Motor neuron (in vitro differentiated cells): ENCODE data around the gene ADO. TPM values are rescaled to one million over a fixed set of nuclear protein-coding genes. Genes with fewer than 3 reads are reported as not detected.
"Not testable (repeated sequence)": the region's sequence is repeated elsewhere in the genome, so short reads cannot be mapped to it uniquely, and the experiment has no call there.

Source experiments
- ATAC-seq, 8 experiments: fragments of 200-7000 bp; cut with Tn5 transposase; replicated peaks in 6 of 8; 2 replicates each; pipeline ENCODE4 v1.8.0; 2021; ENCODE audit warnings: mild to moderate bottlenecking in 8 of 8, moderate library complexity in 8 of 8
- H3K27ac ChIP-seq, 2 donors: fragments of 250-450 bp; sonication (Bioruptor Pico); 2 replicates each; pipeline ENCODE4 v1.9.0; 2021; ENCODE audit warnings: antibody characterized with exemption in 2 of 2, mild to moderate bottlenecking in 2 of 2, moderate library complexity in 1 of 2
- H3K4me1 ChIP-seq, 2 donors: fragments of 250-450 bp; sonication (Bioruptor Pico); replicated peaks in 1 of 2; 2 replicates each; pipeline ENCODE4 v1.6.1; 2021; ENCODE audit warnings: antibody characterized with exemption in 2 of 2, mild to moderate bottlenecking in 2 of 2, moderate library complexity in 1 of 2
- H3K4me3 ChIP-seq, 5 donors: fragments of 250-450 bp; sonication (Bioruptor Pico); 2 replicates each; pipeline ENCODE4 v1.9.0; 2021; ENCODE audit warnings: antibody characterized with exemption in 5 of 5, mild to moderate bottlenecking in 5 of 5, moderate library complexity in 4 of 5
- WGBS, 10 experiments: fragments of 450-650 bp; shearing (Covaris generic); methylation state at CpG; one replicate each; pipeline ENCODE4 v1.0.0; 2022; 5-methylcytosine and 5-hydroxymethylcytosine counted together
- in situ Hi-C, 9 experiments: fragments of 400-800 bp; cut with MboI; loops; one replicate each; pipeline ENCODE4 v1.15.0; 2021; ENCODE audit warnings: low sequenced_read_pairs in 9 of 9, low pct_unique_long_range_greater_than_20kb in 2 of 9; ENCODE audit not compliant: unreplicated experiment in 9 of 9
- total RNA-seq, 8 experiments: library from RNA; unstranded; fragments of 300-600 nt; gene quantifications; 2 replicates each; pipeline versions ENCODE4 v1.2.3 to v1.2.4, GENCODE V29; 2022

ADO gene
- total RNA-seq, 8 experiments from 2014 or later = 17.6 to 34.2 (median 26.8) TPM

DNA sequence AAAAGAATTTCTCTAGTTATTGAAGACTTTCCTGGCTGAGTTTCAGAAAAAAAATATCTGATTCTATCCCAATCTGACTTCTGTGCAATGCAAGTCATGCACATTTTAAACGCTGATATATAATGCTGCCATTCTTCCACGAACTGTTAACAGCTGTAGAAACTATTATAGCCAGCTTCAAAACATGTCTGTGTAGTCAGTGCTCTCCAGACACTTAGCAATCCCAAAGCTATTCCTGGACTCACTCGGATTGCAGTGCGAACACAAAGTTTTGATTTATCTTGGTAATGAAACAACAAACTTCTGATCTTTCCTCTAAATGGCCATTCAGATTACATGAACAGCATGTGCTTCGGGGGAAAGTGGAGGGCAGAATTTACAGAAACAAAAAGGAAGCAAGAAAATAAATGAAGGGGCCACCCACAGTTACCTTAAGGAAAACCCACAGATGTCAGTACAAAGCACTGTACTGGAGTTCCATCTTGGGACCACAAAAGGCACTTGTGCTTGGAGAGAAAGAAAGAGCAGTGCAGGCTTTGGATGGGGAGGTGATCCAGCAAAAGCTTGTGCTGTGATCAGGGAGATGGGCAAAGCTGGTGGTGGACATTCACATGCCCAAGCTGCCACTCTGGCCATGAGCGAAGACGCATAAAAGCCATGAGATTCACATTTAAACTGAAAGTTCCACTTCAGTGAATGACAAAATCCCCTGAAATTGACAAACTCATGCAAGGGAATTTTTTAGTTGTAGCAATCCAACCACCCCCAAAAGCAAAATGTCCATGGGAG is 32.1 kb upstream of the ADO start:
- in situ Hi-C loops = no loop called here
- H3K4me3 ChIP-seq = no peak overlapping the region
- WGBS, 10 experiments = 0 to 100% (median 42%) methylated on average over 1 to 6 of the region's 7 CpGs
- no peak overlapping the region for H3K27ac ChIP-seq
- peak in 5 of 8 experiments; percentile 37 to 68 (median 41) for ATAC-seq
- H3K4me1 ChIP-seq = peaks cover 0 to 9% of the 10 kb centered on the region in 2 donors

GRCh38 chr10:62778125-62778524 is 26.4 kb upstream of the ADO start:
- WGBS, 10 experiments = 54 to 100% (median 87%) methylated on average over 1 to 2 of the region's 2 CpGs; no CpG with 5 or more reads in 3 of the 10 experiments
- in situ Hi-C loops = no loop called here
- H3K4me1 ChIP-seq = no peaks in the 10 kb centered on the region
- no peak overlapping the region for H3K27ac ChIP-seq
- no peak overlapping the region for H3K4me3 ChIP-seq
- no peak for ATAC-seq

DNA sequence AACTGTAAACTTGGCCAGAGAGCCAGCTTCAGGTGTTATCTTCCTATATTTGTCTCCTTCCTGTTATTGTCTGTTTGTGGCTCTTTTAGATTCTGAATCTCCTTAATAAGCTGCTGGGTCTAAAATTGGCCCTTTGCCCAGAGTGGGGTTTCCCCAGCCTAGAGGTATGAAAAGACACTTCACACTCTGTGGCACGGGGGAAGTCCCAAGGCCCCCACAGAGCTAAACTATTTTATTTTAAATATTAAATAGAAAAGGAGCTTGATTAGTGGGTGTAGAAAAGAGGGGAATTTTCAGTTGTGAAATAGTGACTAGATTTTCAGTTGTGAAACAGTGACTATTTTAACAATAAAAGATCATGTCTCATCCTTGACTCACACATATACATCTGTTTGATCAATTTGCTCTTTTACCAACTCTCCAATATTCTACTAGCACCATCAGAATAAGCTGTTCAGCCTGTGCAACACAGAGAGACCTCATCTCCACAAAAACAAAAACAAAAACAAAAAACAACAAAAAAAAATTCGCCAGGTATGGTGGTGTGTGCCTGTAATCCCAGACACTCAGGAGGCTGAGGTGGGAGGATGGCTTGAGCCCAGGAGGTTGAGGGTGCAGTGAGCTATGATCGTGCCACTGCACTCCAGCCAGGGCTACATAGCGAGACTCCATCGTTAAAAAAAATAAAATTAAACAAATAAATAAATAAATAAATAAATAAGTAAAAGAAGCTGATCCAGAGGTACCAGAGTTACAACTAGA is 24.9 kb upstream of the ADO start:
- in situ Hi-C loops = no loop called here
- no peaks in the 10 kb centered on the region for H3K4me1 ChIP-seq
- H3K27ac ChIP-seq = no peak overlapping the region
- no peak overlapping the region for H3K4me3 ChIP-seq
- ATAC-seq = peak in 1 of 8 experiments; percentile 41
- 63 to 100% (median 85%) methylated on average over 1 to 5 of the region's 5 CpGs for WGBS, 10 experiments

DNA sequence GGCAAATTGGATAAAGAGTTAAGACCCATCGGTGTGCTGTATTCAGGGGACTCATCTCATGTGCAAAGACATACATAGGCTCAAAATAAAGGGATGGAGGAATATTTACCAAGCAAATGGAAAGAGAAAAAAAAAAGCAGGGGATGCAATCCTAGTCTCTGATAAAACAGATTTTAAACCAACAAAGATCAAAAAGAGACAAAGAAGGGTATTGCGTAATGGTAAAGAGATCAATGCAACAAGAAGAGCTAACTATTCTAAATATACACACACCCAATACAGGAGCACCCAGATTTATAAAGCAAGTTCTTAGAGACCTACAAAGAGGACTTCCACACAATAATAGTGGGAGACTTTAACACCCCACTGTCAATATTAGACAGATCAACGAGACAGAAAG is 20.0 kb upstream of the ADO start:
- ATAC-seq, H3K27ac ChIP-seq, H3K4me3 ChIP-seq, H3K4me1 ChIP-seq, in situ Hi-C loops: not testable (repeated sequence)
- 57 to 100% (median 91%) methylated on average over 1 to 3 of the region's 3 CpGs; no CpG with 5 or more reads in 2 of the 10 experiments for WGBS, 10 experiments

DNA sequence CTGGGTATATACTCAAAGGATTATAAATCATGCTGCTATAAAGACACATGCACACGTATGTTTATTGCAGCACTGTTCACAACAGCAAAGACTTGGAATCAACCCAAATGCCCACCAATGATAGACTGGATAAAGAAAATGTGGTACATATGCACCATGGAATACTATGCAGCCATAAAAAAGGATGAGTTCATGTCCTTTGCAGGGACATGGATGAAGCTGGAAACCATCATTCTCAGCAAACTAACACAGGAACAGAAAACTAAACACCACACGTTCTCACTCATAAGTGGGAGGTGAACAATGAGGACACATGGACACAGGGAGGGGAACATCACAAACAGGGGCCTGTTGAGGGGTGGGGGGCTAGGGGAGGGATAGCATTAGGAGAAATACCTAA is 16.2 kb upstream of the ADO start:
- no CpG with 5 or more reads among the region's 2 CpGs for WGBS, 10 experiments
- ATAC-seq, H3K4me3 ChIP-seq, H3K4me1 ChIP-seq, H3K27ac ChIP-seq, in situ Hi-C loops: not testable (repeated sequence)

DNA sequence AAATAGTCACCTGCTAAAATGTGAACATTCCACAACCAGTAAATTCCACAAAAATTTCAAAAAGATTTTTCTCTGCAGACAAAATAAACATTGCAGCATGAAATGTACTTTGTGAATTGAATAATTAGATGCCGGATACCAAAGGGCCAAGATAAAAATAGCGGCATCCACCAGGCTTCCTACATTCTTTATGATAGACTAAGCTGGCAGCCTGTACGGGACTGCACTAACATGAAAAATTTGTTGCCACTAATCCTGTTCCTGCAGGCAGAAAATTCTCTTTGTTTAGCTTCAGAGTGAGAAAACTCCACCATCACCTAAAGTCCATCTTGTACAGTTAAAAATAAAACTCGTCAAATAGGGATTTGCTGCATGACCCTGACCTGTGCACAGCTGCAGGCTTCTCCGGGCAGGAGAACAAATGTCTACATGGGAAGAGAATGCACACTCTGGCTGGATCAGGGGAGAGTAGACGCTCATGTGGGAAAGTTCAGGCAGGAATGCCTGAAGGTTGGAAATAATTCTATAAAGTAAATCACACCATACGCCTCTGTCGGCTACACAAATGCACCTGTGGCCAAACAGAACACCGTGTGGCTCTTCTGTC is 15.6 kb upstream of the ADO start:
- 6 to 100% (median 69%) methylated on average over 1 to 6 of the region's 9 CpGs for WGBS, 10 experiments
- no peaks in the 10 kb centered on the region for H3K4me1 ChIP-seq
- H3K27ac ChIP-seq = no peak overlapping the region
- peak in 1 of 8 experiments; percentile 56 for ATAC-seq
- no peak overlapping the region for H3K4me3 ChIP-seq
- in situ Hi-C loops = no loop called here

DNA sequence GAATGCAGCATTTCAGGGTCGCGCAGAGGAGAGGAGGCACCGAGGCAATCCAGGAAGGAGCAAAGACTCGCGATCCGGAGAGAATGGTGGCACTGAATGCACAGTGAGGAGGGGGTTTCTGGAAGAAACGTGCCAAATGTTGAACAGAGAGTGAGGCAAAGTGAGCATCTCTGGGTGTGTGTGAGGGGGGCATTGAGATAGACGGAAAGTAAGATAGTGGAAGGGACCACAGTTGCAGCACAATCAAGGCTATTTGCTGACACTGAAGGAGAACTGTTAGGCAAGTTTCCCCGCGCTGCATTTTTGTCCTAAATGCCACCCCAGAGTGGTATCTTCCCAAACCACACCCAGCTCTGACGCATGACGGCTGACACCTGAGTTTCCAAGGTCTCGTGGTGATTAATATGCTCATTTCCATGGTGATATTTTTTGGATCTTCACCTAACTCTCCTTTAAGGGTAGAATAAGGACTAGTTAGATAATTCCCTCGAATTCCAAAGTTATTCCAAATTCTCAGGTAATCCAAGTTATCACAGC is 14.4 kb upstream of the ADO start:
- 20 to 100% (median 74%) methylated on average over 1 to 11 of the region's 14 CpGs; no CpG with 5 or more reads in 1 of the 10 experiments for WGBS, 10 experiments
- no peak overlapping the region for H3K4me3 ChIP-seq
- in situ Hi-C loops = no loop called here
- no peaks in the 10 kb centered on the region for H3K4me1 ChIP-seq
- H3K27ac ChIP-seq = no peak overlapping the region
- ATAC-seq = no peak

GRCh38 chr10:62790571-62790970 is 13.9 kb upstream of the ADO start:
- no peak for ATAC-seq
- no peak overlapping the region for H3K4me3 ChIP-seq
- in situ Hi-C loops = no loop called here
- no peaks in the 10 kb centered on the region for H3K4me1 ChIP-seq
- no peak overlapping the region for H3K27ac ChIP-seq
- WGBS, 10 experiments = 8 to 93% (median 63%) methylated on average over 1 to 2 of the region's 2 CpGs; no CpG with 5 or more reads in 2 of the 10 experiments

DNA sequence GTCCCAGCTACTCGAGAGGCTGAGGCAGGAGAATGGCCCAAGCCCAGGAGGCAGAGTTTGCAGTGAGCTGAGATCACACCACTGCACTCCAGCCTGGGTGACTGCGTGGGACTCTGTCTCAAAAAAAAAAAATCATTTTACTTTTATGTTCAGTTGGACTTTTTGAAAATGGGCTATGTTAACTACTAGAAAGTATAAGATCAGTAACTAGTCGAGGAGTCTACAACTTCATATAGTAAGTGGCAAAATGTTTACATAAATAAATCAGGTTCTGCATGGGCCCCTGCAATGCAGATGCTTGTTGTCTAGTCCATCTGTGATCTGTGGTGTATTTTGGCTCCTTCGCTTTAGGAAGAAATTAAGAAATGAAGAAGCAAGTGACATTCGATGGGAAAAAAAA is 12.3 kb upstream of the ADO start:
- no peak overlapping the region for H3K27ac ChIP-seq
- WGBS, 10 experiments = 60 to 94% (median 80%) methylated on average over 1 to 5 of the region's 5 CpGs
- H3K4me1 ChIP-seq = no peaks in the 10 kb centered on the region
- in situ Hi-C loops = no loop called here
- H3K4me3 ChIP-seq = no peak overlapping the region
- ATAC-seq = no peak

DNA sequence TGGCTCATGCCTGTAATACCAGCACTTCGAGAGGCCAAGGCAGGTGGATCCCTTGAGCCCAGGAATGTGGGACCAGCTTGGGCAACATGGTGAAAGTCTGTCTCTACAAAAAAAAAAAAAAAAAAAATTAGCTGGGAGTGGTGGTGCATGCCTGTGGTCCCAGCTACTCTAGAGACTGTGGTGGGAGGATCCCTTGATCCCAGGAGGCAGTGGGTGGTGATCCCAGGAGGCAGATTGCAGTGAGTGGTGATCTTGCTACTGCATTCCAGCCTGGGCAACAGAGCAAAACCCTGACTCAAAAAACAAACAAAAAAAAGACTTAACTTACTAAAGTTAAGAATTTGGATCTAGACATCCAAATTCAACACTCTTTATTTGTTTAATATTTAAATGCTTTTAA is 10.2 kb upstream of the ADO start:
- in situ Hi-C loops = no loop called here
- 71 to 100% (median 80%) methylated on average over 1 of the region's 1 CpG; no CpG with 5 or more reads in 5 of the 10 experiments for WGBS, 10 experiments
- no peaks in the 10 kb centered on the region for H3K4me1 ChIP-seq
- no peak overlapping the region for H3K27ac ChIP-seq
- ATAC-seq = peak in 1 of 8 experiments; percentile 78
- no peak overlapping the region for H3K4me3 ChIP-seq

DNA sequence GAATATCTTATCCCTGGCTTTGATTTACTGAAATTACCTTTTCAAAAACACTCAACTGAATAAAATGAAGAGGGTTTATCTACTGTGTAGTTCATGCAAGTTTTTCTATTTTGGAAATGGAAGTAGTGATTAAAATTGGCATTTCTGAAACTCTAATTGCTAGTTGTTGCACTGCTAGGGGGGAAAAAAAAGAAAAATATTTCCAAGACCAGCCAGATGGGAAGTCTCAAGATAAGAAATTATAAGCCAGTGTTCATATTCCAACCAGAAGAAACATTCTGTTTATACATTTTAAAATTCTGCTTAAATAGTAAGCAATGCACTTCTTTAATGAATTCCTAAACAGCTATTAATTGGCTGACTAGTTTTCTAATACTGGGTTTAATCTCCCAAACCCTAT is 9.4 kb upstream of the ADO start:
- ATAC-seq = no peak

DNA sequence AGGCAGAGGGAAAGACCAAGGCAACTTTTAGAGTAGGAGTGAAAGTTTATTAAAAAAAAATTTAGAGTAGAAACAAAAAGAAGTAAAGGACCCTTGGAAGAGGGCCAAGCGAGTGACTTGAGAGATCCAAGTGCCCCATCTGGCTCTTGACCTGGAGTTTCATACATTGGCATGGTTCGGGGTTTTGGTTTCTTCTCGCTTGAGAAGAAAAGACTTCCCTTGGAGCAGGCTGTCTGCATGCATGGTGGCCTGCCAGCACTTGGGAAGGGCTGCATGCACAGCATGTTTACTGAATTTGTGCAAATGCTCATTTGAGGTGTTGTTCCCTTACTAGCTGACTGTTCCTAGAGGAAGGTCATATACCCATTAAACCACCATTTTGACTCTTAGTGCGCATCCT is 8.8 kb upstream of the ADO start:
- in situ Hi-C loops = no loop called here
- Histone ChIP-seq H3K4me3 (no peak overlapping the region), H3K4me1 (no peaks in the 10 kb centered on the region), H3K27ac (no peak overlapping the region)
- peak in 2 of 8 experiments; percentile 34 to 84 for ATAC-seq
- 55 to 100% (median 83%) methylated on average over 1 to 4 of the region's 4 CpGs for WGBS, 10 experiments

More for the DNA sequence above, 9.4 kb upstream of the ADO start:
- in situ Hi-C loops = no loop called here
- Histone ChIP-seq H3K27ac (no peak overlapping the region), H3K4me3 (no peak overlapping the region), H3K4me1 (no peaks in the 10 kb centered on the region)

- Histone ChIP-seq H3K27ac (no peak overlapping the region), H3K4me3 (no peak overlapping the region), H3K4me1 (no peaks in the 10 kb centered on the region)
- peak in 4 of 8 experiments; percentile 40 to 55 (median 44) for ATAC-seq
- 44 to 100% (median 52%) methylated on average over 1 to 3 of the region's 3 CpGs; no CpG with 5 or more reads in 1 of the 10 experiments for WGBS, 10 experiments
- in situ Hi-C loops = no loop called here
These were observed 7.6 kb upstream of the ADO start for GRCh38 chr10:62796896-62797295.
